Heart left ventricle (tissue), 13 donors: Measurements from ENCODE around the gene ZNF740.

Experiments used
- CTCF ChIP-seq, 12 donors: fragments of 200-600 bp; sonication (generic) in 4 of 12; IDR thresholded peaks; one replicate each; pipeline versions ENCODE4 v1.5.0 to v1.8.0; 2018 to 2022; ENCODE audit warnings: antibody characterized with exemption in 12 of 12, mild to moderate bottlenecking in 5 of 12
- POLR2A ChIP-seq, 2 donors: fragments of 450-650 bp; IDR thresholded peaks; one replicate each; pipeline ENCODE4 v1.6.1; 2017; ENCODE audit warnings: antibody characterized with exemption in 2 of 2, mild to moderate bottlenecking in 2 of 2, moderate library complexity in 2 of 2
- donor health status: ischemic (EF 13 %, LVEDD 7.1; RV severe dilation, severe dysfunction).
- donor health status: DM: no; HTN: yes; CAD: no.
- donor health status: DM: no; HTN: no; CAD: no.
- donor health status: ischemic (EF 25% LVEDD 6.9; RV normal size, moderate dysfunction).
- donor health status: ischemic (EF 25% LVEDD 5.7; RV mildly dilated, moderate dysfunction).
- donor health status: ischemic (EF 35%, LVEDD 5.7; RV mildly dilated, moderate dysfunction).
- donor health status: nonischemic (EF 11% LVEDD 7.7; RV severe dilation, severe dysfunction).
- donor health status: DM: yes; HTN: yes; CAD: no.
- donor health status: PGD.
- donor health status: ischemic (EF 29% LVEDD 5.4; RV normal size, mild dysfunction).
- donor health status: nonischemic (EF 23%, LVEDD 6.1; RV moderate dilation, normal function).

- TF ChIP-seq CTCF (IDR thresholded peaks at IDR 0.05) (no peak), POLR2A (IDR thresholded peaks at IDR 0.05) (no peak)
Measured at GRCh38 chr12:53196486-53196885, 16.0 kb downstream of the ZNF740 start.
